Hair follicular keratinocyte (primary cell): ENCODE results near the gene LIM2. TPM values are rescaled to one million over a fixed set of nuclear protein-coding genes. Genes with fewer than 3 reads are reported as not detected.

Experiments
- total RNA-seq: library from RNA; depleted of rRNA; stranded (reverse); fragments of >200 nt; gene quantifications from 2 replicates; pipeline ENCODE4 v1.2.3, GENCODE V29; 2015

The LIM2 gene, protein sequence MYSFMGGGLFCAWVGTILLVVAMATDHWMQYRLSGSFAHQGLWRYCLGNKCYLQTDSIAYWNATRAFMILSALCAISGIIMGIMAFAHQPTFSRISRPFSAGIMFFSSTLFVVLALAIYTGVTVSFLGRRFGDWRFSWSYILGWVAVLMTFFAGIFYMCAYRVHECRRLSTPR
- total RNA-seq: not detected in 2 replicates

DNA sequence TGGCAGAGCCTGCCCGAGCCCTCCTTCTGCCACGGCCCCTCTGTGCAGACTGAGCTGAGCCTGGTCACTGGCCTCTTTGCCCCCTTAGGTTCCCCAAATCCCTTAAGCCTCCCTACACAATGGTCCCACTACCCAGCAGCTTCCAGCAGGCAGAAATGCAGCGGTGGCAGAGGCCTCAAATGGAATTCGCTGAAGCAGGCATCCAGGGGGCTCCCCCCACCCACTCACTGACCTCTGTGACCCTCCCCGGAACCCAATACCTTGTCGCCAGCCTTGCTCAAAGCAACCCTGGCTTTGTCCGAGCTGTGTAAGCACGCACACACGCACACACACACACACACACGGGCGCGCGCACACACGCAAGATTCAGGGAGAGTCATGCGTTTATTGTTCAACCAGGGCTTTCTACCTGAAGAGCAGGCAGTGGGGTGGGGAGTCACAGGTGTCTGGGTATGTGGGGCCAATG, at the start of gene LIM2:
TSS of gene LIM2 (minus strand) at position 51 of the 466 bp plus-strand sequence. CDS start 531 bp downstream, outside the sequence.

DNA sequence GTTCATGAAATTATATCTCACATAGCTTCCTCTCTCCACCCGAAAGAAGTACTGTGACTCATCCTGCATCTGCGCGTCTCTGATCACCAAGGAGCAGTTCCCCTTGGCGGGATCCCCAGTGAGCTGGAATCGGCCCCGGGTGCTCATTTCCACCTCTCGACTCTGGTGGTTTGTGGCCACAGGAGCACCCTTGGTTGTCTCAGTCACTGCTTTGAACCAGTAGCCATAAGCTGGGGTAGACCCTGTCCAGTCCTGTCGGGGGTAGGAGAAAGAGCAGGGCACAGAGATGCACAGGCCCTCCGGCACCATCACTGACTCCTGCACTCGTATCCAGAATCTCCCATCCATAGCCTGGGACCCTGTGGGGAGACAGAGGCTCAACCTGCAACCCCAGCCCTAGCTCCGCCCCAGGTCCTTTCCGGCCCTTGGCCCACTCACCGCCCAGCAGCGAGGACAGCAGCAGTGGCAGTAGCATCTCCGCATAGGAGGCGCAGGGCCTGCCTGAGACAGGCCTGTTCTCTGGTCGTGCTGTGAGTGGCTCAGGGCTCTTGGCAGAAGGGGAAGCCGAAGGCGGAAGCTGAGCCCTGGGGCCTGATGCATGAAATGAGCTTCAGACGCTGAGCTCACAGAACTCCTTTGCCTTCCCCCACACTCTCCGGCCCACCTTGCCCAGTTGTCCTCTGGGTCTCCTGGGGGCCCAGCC, 29.5 kb upstream of the LIM2 start, which contains the start of gene SIGLEC10:
TSS of gene SIGLEC10 (minus strand) at position 536 of the 703 bp plus-strand sequence. CDS start at position 475, 61 bp downstream.

DNA sequence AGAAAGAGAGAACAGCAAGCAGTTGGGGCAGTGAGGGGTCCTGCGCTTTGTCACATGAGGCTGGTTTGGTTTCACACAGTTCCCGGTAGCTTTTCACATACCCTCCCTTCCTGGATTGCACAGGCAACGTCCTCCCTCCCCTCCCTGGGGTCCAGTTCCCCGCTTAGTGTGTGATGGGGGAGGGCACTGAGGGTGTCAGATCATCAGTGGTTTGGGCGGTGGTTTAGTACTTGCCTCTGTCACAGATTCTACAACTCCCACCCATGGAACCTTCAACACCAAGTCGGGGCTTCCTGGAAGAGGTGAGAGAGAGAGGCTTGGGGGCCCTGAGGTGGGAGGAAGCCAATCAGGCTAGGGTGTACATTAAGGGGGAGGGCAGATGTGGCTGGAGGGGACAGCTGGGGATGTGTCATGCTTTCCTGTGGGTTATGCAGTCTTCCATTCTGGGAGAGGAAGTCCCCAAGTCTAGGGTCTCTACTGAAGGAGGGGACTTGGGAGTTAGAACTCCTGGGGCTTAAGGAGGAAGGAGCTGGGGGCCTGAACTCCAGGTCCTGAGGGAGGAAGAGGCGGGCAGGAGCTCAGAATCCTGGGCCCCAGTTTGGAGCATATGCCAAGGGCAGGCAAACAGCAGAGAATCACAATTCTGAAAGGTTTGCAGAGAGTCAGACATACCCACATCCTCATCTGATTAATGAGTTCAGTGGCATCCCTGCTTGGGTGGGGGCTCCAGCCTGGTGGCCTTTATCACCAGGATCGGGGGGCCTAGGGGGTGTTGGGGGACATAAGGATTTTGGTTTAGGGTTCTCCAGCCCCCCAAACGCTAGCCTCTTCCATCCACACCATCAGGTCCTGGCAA, 14.9 kb downstream of the LIM2 start, which contains the start of gene NKG7:
TSS of gene NKG7 (minus strand) at position 6 of the 856 bp plus-strand sequence. CDS start 119 bp downstream, outside the sequence.

DNA sequence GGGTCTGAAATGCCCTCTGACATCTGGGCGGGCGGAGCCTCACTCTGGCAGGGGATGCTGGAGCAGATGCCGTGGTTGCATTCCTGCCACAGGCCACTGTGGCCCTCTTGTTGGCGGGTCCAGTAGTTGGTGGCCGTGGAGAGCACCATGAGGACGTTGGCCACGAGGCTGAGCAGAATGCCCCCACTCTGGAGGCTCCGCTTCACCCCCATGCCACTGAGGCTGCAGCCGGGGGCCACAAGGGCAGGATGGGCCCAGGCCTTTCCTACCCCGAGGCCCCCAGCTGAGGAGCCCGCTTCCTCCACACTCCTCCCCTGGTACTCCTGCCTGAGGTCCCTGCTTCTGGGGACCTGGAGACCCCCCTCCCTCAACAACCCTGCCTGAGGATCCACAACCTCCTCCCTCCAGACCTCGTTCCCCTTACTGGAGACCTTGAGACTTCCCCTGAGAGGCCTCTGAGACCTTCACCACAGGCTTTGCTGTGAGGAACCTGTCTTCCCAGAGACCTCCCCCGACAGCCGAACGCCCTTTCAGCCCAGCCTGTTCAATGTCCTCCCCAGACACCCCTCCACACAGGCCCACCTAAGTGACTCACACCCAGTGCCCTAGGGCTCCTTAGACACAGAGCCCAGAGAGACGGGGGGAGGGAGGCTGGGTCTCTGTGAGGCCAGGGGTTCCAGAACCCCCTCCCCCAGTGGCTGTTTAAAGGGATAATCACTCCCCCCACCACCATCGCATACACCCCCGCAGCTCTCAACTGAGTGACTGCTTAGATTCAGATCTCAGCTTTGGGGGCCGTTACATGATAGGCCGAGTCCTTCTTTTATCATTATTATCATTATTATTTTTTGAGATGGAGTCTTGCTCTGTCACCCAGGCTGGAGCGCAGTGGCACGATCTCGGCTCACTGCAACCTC, 19.1 kb downstream of the LIM2 start, which contains the start of gene CLDND2:
TSS of gene CLDND2 (minus strand) at position 638 of the 917 bp plus-strand sequence. CDS start at position 212, 426 bp downstream.

GRCh38 chr19:51365965-51366388, 21.8 kb downstream of the LIM2 start, which contains the start of gene ETFB:
Gene ETFB, minus strand, starts transcription at chr19:51366388. Its CDS starts 62 bp downstream, at chr19:51366326.

DNA sequence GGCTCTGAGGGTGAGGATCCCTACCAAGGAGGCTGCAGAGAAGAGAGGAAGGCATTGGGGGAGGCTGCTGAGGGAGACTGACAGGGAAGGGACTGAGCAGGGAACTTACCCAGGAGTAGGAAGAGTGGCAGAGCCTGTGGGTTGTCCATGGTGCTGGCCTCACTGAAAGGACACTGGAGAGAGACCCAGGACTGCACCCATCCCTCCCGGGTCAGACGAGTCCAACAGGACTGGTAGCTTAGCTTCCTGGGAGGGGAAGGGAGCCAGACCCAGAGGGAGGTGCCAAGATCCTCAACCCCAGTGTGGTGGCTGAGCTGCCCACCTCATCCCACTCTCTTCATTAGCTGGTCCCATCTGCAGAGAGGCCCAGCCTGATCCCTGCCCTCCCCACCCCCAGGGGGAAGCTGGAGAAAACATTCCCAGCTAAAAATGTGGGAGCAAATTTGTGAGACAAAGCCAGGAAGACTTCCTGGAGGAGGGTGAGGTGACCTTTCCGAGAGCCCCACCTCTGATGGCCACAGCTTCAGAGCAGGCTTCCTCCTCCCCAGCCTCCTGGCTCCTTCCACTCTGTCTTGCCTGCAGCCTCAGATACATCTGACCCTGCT, 45.7 kb downstream of the LIM2 start, which contains the start of gene VSIG10L:
TSS of gene VSIG10L (minus strand) at position 164 of the 605 bp plus-strand sequence. CDS start at position 149, 15 bp downstream.

Other genes starting within 250 kb of the LIM2 start
- gene SIGLEC7, start 245.7 kb downstream of the LIM2 start, total RNA-seq: not detected in 2 replicates
- gene CD33, start 162.9 kb downstream of the LIM2 start, total RNA-seq: not detected in 2 replicates
- gene SIGLECL1, start 136.9 kb downstream of the LIM2 start, total RNA-seq: not detected in 2 replicates
- gene IGLON5, start 76.3 kb downstream of the LIM2 start, total RNA-seq: not detected in 2 replicates
- 0.08 and 0.62 TPM in 2 replicates for gene VSIG10L, start 45.8 kb downstream of the LIM2 start, total RNA-seq
- 81.5 and 103 TPM in 2 replicates for gene ETFB, start 21.6 kb downstream of the LIM2 start, total RNA-seq
- not detected in 2 replicates for gene CLDND2, start 19.0 kb downstream of the LIM2 start, total RNA-seq
- not detected in 2 replicates for gene NKG7, start 15.3 kb downstream of the LIM2 start, total RNA-seq
- gene C19orf84, start 2.6 kb upstream of the LIM2 start, total RNA-seq: not detected in 2 replicates
- gene SIGLEC10, start 29.7 kb upstream of the LIM2 start, total RNA-seq: not detected in 2 replicates
- gene SIGLEC8, start 70.5 kb upstream of the LIM2 start, total RNA-seq: not detected in 2 replicates
- gene CEACAM18, start 90.6 kb upstream of the LIM2 start, total RNA-seq: not detected in 2 replicates
- not detected in 2 replicates for gene SIGLEC12, start 113.8 kb upstream of the LIM2 start, total RNA-seq
- gene SIGLEC6, start 143.7 kb upstream of the LIM2 start, total RNA-seq: not detected in 2 replicates
- gene ZNF175, start 183.3 kb upstream of the LIM2 start, total RNA-seq: 2.4 and 4.8 TPM in 2 replicates
- gene SIGLEC5, start 242.4 kb upstream of the LIM2 start, total RNA-seq: not detected in 2 replicates